Activated CD4-positive, alpha-beta T cell treated with anti-CD3 and anti-CD28 coated beads for 4 hours (primary cell): ENCODE results near the gene RIMBP3B.
"Not testable (repeated sequence)": the region's sequence is repeated elsewhere in the genome, so short reads cannot be mapped to it uniquely, and the experiment has no call there.

Experiments
- DNase-seq, 2 donors: peaks; one replicate each; pipeline ENCODE4 v3.0.0-alpha.2; 2020

RIMBP3B gene, protein sequence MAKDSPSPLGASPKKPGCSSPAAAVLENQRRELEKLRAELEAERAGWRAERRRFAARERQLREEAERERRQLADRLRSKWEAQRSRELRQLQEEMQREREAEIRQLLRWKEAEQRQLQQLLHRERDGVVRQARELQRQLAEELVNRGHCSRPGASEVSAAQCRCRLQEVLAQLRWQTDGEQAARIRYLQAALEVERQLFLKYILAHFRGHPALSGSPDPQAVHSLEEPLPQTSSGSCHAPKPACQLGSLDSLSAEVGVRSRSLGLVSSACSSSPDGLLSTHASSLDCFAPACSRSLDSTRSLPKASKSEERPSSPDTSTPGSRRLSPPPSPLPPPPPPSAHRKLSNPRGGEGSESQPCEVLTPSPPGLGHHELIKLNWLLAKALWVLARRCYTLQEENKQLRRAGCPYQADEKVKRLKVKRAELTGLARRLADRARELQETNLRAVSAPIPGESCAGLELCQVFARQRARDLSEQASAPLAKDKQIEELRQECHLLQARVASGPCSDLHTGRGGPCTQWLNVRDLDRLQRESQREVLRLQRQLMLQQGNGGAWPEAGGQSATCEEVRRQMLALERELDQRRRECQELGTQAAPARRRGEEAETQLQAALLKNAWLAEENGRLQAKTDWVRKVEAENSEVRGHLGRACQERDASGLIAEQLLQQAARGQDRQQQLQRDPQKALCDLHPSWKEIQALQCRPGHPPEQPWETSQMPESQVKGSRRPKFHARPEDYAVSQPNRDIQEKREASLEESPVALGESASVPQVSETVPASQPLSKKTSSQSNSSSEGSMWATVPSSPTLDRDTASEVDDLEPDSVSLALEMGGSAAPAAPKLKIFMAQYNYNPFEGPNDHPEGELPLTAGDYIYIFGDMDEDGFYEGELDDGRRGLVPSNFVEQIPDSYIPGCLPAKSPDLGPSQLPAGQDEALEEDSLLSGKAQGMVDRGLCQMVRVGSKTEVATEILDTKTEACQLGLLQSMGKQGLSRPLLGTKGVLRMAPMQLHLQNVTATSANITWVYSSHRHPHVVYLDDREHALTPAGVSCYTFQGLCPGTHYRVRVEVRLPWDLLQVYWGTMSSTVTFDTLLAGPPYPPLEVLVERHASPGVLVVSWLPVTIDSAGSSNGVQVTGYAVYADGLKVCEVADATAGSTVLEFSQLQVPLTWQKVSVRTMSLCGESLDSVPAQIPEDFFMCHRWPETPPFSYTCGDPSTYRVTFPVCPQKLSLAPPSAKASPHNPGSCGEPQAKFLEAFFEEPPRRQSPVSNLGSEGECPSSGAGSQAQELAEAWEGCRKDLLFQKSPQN (N-terminal part only)

DNA sequence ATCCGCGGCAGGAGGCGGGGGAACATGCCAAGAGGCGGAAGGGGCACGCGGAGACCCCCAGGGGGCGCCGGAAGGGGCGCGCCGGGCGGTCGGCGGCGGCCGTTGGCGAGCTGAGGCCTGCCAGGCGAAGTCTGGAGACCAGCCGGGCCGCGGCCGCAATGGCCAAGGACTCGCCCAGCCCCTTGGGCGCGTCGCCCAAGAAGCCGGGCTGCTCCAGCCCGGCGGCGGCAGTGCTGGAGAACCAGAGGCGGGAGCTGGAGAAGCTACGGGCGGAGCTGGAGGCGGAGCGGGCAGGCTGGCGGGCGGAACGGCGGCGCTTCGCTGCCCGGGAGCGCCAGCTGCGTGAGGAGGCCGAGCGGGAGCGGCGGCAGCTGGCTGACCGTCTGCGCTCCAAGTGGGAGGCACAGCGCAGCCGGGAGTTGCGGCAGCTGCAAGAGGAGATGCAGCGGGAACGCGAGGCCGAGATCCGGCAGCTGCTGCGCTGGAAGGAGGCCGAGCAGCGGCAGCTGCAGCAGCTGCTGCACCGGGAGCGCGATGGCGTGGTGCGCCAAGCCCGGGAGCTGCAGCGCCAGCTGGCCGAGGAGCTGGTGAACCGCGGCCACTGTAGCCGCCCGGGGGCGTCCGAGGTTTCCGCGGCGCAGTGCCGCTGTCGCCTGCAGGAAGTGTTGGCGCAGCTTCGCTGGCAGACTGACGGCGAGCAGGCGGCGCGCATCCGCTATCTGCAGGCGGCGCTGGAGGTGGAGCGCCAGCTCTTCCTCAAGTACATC is at the start of gene RIMBP3B:
RIMBP3B (plus strand) TSS at position 51 of the 767 bp plus-strand sequence; CDS start at position 159, 108 bp downstream.
- DNase-seq = not testable (repeated sequence)

DNA sequence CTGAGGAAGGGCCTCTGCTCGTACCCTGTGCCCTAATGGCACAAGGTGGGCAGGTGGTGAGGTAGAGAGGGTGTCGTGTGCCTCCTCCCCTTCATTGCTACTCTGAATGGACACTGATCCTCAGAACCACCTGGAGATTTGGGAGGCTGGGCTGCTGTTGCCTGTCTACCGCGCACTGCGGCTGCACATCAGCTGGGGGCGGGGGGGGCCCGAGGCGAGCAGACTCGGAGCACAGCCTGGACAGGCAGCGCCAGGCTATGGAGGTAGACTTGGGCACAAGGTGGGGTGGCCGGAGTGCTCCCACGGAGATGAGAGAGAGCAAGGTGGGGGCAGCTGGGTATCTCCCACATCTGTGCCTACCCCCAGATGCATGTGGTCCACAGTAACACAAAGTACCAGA is 26.0 kb upstream of the RIMBP3B start:
- not testable (repeated sequence) for DNase-seq

DNA sequence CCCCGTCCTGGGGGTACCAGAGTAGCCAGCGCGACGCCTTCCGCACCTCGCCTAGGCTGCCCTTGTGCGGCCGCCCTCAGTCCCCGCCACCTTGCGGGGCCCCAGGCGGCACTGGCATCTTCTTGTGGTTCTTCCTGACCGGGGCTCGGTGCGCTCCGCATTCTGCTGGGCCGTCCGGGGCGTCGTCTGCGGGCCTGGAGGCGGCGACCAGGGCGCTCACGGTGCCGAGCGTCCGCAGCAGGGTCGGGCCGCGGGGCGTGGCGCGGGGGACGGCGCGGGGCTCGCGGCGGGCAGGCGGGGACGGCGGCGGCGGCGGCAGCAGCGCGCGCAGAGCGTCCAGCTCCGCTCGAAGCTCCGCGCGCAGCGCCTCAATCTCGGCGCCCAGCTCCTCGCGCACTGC is 23.0 kb upstream of the RIMBP3B start:
- DNase-seq = not testable (repeated sequence)

DNA sequence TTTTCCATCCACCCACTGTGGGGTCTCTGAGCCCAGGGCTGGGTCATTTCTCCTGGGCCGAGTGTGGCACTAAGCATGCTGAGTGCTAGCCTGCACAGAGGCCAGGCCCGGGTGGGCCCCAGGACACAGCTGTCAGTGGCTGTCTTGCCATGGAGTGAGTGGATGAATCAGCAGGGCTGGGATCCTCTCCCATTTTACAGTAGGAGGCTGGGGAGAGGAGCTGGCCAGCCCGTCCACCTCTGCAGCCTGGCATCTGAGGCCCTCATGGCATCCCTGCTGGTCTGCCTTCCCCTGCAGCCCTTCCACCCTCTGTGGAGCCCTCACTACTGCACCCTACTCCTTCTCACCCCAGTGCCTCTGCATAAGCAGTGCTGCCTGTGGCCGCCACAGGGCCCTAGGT is 21.1 kb upstream of the RIMBP3B start:
- DNase-seq = not testable (repeated sequence)

DNA sequence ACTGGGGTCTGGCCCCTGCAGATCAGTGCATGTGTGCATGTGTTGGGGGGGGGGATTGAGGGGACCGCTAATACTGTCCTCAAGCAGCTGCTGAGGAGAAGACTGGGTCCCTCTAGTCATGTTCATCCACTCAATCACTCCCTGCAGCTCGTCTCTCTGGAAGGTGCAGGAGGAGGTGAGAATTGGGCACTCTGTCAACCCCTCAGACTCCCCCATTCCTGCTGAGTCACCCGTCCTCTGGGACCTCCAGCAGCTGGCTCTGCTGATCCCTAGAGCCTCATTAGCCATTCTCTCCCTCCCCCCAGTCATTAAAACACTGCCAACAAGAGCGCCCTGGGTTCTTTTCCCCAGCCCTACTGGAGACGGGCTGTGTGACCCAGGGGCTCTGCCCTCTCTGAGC is 20.5 kb upstream of the RIMBP3B start:
- DNase-seq = not testable (repeated sequence)

DNA sequence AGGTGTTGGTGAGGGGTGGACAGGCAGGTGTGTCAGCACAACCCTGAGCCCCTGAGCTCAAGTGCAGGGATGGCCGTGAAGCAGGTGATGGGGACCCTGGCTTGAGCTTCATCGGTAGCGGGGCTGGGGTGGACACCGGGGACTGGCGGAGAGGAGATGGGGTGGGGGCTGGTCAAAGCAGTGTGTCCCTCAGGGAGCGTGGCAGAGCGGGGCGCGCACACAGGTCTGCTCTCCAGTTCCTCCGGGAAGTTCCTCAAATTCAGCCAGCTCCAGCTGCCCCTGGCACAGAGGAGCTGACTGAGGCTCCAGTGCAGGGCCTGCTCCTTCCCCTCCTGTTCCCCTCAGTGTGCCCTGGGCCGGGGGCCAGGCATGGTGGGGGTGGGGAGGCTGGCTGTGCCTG is 19.7 kb upstream of the RIMBP3B start:
- not testable (repeated sequence) for DNase-seq

DNA sequence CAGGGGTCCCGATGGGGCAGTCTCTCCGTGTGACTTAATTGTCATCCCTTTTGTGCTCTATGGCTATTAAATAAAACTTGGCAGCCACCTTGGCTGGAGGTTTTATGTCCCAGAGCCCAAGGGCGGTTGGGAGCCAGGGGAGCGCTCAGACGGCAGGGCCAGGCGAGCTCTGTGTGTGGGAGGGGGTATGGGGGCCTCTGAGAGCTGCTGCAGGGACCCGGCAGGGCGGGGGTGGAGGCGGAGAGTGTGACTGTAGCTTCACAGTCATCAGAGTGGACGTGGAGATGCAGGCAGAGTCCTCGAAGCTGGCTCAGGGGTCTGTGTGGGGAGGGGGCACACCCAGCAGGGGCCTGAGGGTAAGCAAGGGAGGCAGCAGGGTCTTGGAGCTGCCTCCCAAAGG is 19.2 kb upstream of the RIMBP3B start:
- DNase-seq = not testable (repeated sequence)

DNA sequence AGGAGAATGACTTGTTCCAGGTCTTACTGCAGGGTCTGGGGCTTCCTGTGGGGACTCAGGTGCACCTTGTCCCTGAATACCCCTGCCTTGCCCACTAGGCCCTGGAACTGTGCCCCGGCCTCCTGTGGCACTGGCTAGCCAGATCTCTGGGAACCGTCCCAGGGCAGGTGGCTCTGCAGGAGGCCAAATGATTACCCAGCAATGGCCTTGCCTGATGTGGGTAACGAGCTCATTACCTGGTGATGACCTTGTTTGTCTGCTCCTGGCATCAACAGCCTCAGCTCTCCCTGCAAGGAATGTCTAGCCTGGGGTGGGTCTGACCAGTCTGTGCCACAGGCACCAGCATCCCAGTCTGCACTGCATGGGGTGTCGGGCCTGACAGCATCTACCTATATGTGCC is 18.2 kb upstream of the RIMBP3B start:
- DNase-seq = not testable (repeated sequence)

DNA sequence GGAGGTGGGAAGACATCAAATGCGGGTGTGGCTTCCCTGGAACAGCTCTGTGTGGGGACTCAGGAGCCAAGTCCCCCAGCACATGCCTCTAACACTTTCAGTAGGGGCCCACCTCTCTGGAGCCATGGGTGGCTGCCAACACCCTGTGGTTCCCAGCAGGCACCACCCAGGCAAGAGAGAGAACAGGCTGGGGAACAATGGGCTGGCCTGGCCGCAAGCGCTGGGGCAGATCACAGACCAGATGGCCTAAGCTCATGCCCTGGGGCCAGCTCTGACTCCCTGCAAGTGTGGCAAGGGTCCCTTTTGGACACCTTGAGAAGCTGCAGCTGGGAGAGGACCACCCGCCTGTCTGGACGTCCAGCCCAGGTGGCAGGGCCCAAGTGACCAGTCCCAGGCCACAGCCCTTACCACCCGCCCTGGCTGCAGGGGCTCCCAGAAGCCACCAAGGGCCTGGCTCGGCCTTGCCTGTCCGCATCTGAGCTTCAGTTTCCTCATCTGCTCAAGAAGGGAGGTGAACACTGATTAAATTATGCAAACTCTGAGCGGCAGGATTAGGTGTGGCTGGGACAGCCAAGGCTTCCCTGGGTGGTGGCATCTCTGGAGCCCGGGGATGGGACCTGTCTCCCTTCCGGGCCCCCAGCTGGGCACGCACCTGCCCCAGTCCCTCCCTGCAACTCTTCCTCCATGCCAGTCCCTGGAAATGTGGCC is 14.8 kb upstream of the RIMBP3B start:
- not testable (repeated sequence) for DNase-seq

DNA sequence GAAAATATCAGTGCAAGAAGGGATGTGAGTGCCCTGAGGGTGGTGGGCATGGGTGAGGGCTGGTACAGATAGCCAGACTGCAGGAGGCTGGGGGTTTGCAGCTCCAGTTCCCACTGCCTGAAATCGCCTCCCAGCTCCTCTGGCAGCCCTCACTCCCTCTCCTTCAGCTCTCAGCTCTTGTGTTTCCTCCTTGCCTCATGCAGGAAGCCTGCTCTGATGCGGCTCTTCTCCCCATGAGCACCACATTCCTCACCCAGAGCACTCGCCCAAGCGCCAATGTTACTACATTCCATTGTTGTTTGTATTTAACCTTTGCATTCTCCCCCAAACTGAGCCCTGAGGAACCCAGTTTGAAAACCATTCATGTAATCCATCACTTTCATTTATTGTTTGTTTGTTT is 7.7 kb upstream of the RIMBP3B start:
- not testable (repeated sequence) for DNase-seq

DNA sequence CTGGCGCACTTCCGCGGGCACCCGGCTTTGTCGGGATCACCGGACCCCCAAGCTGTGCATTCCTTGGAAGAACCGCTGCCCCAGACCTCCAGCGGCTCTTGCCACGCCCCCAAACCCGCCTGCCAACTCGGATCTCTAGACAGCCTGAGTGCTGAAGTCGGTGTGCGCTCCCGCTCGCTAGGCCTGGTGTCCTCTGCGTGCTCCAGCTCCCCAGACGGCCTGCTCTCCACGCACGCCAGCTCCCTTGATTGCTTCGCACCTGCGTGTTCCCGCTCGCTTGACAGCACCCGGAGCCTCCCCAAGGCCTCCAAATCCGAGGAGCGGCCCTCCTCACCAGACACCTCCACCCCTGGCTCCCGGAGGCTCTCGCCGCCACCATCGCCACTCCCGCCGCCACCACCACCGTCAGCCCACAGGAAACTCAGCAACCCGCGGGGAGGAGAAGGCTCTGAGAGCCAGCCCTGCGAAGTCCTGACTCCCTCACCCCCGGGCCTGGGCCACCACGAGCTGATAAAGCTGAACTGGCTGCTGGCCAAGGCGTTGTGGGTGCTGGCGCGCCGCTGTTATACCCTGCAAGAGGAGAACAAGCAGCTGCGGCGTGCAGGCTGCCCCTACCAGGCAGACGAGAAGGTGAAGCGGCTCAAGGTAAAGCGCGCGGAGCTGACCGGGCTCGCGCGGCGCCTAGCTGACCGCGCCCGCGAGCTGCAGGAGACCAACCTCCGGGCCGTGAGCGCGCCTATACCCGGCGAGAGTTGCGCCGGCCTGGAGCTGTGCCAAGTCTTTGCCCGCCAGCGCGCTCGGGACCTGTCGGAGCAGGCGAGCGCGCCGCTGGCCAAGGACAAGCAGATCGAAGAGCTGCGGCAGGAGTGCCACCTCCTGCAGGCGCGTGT is 1.2 kb downstream of the RIMBP3B start:
- not testable (repeated sequence) for DNase-seq

DNA sequence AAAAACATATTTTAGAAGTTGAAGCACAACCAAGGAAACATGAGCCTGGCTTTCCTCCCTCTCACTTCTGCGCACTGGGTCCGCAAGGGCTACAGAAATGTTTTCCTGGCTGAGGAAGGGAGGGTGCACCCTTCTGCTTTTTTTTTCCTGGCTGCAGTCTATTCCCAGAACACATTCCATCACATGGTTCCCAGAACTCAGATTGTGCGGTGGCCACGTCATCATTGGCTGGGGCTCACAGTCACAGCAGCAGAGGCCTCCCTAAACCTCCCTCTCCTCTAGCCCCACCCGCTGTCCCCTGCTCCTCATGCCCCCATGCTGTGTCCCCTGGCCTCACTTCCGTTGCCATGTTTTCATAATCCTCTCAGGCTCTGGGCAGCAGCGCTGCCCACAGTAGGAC is 5.9 kb downstream of the RIMBP3B start:
- DNase-seq = not testable (repeated sequence)

DNA sequence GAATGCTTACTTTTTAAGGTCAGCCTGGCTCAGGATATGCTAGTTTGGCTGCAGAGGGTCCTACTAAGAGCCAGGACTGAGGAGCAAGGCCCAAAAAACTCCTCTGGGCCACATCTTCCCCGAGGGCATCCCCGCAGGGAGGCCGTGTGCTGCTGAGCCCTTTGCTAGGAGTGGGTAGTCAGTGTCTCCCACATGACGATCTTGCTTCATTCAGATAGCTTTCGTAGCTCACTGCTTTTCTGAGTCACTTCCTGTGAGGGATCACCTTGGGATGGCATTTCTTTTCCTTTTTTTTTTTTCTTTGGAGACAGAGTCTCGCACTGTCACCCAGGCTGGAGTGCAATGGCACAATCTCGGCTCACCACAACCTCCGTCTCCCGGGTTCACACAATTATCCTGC is 6.5 kb downstream of the RIMBP3B start:
- DNase-seq = not testable (repeated sequence)

DNA sequence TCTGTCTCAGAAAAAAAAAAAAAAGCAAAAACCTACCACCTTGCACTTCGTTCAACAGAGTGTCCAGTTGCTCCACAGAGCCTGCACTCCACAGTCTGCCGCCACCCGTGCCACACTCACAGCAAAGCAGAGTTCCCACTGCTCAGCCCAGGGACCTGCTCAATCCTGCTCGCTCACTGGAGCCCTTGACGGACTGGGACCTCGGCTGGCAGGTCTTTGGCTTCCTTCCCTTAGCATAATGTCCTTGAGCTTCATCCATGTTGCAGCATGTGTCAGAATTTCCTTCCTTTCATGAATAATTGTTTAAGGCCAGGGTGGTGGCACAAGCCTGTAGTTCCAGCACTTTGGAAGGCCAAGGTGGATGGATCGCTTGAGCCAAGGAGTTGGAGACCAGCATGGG is 11.1 kb downstream of the RIMBP3B start:
- DNase-seq = not testable (repeated sequence)

DNA sequence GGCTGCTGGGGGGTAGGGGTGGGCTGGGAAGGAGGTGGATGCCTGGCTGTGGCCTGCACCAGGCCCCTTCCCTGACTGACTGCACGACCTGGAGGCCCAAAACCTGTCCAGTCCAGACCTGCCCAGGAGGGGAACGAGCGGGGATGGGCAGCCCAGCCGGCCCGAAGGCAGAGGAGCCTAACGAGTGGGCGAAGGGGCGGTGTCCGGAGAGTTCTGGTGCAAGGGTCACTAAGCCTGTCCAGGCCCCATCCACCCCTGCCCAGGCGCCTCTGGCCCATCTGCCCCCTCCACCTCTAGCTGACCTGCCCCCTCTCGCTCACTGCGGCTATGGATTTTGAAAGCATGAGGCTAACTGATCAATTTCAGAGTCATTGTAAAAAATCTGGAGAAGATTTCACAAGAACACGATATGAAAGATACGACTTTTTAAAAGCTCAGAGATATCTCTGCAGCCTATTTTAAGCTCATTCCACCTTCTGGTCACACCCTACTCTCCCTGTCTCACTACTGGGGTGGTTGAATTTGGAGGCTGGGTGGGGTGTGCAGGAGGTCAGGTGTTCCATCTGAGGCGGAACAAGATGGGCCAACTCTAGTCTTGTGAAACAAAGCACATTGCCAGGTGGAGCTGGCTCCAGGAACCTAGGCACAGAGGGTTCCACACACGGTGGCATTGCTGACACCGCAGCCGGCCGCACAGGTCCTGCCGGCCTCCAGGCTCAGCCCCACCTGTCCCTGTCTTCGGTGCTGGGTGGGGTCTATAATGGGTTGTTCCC is 17.8 kb downstream of the RIMBP3B start:
- DNase-seq = not testable (repeated sequence)

DNA sequence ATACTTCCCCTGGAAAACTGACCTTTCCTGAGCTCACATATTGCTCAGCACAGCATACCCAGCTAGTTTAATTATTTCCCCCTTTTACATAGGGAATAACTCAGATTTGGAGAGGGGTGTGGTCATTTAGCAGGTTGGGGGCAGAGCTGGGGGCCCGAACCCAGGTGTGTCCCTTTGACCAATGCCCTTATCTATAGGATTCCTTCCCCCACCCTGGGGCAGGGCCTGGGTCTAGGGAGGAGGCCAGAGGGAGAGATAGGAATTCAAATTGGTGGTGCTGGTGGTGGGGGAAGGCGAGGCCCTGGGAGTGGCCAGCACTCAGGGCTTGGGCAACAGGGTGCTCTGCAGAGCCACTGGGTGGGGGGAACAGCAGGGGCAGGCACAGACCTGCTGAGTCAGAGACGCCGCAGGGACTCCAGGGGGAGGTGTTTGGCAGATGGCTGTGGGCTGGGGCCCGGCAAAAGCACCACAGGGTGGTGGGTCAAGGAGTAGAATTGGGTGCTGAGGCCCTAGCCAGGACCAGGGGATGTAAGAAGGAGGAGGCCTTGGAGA is 19.3 kb downstream of the RIMBP3B start:
- not testable (repeated sequence) for DNase-seq

DNA sequence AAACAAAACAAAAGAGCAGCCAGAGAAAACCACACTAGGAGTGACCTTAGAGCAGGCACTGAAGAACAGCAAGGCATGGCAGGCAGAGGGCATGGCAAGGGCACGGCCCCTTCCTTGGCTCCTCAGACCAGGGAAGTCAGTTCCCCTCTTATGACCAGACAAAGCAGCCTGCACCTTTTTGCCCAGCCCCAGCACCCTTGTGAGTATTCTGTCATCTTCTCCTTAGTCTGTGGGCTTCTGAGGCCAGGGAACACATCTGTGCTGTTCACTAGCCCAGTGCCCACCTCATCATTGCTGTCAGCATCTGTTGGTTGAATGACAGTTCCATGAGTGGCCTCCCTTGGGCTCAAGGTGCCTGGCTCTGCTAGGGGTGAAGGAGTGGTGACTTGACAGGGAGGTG is 23.6 kb downstream of the RIMBP3B start:
- not testable (repeated sequence) for DNase-seq

DNA sequence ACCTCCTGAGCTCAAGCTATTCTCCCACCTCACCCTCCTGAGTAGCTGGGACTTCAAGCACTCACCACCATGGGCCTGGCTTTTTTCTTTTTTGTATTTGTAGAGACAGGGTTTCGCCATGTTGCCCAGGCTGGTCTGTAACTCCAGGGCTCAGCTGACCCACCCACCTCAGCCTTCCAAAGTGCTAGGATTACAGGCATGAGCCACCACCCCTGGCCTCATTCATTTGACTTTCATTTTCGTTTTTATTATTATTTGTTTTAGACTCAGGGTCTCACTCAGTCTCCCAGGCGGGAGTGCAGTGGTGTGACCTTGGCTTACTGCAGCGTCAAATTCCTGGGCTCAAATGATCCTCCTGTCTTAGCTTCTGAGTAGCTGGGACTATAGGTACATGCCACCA is 24.2 kb downstream of the RIMBP3B start:
- not testable (repeated sequence) for DNase-seq

DNA sequence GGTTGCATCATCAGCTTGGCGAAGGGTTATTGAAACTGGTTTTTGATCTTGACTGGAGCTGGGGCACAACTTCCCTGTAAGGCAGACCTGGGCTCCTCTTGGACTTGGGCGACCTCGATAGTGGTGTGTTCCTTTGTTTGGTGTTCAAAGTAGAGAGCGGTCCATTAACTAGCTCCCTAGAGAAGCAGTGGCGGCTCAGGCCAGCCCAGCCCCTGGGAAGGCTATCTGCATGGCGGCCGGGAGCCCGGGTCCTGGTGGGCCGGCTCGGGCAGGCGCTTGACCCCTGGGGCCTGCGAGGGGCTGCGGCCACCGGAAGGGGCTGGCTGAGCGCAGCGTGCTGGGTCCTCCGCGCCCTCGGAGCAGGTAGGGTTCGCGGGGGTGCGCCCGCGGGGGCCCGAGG is 32.8 kb downstream of the RIMBP3B start:
- not testable (repeated sequence) for DNase-seq
